KMS-11 (cell line): Measurements from ENCODE around the gene PARVB.

Source experiments
- H2AFZ ChIP-seq: fragments of 200-600 bp; sonication (generic); 2 replicates; pipeline ENCODE4 v1.6.1; 2016; ENCODE audit warnings: antibody characterized with exemption, mixed run types, low read depth
- H3K27ac ChIP-seq: fragments of 200-600 bp; sonication (generic); 2 replicates; pipeline ENCODE4 v1.6.1; 2016; ENCODE audit warnings: mild to moderate bottlenecking, mixed run types
- H3K27me3 ChIP-seq: fragments of 200-600 bp; sonication (generic); 2 replicates; pipeline ENCODE4 v1.6.1; 2017; ENCODE audit warnings: mild to moderate bottlenecking, low read depth, mixed run types, moderate library complexity; ENCODE audit not compliant: insufficient read depth
- H3K36me3 ChIP-seq: fragments of 200-600 bp; sonication (generic); 2 replicates; pipeline ENCODE4 v1.6.1; 2017; ENCODE audit warnings: mild to moderate bottlenecking, mixed run types; ENCODE audit not compliant: insufficient read depth
- H3K4me1 ChIP-seq: fragments of 200-600 bp; sonication (generic); 2 replicates; pipeline ENCODE4 v1.6.1; 2016; ENCODE audit warnings: mild to moderate bottlenecking, low read depth, mixed run types; ENCODE audit not compliant: poor library complexity, severe bottlenecking
- H3K4me2 ChIP-seq: fragments of 200-600 bp; sonication (generic); 2 replicates; pipeline ENCODE4 v1.7.0; 2016; ENCODE audit warnings: mild to moderate bottlenecking, mixed run types
- H3K4me3 ChIP-seq: fragments of 200-600 bp; sonication (generic); IDR thresholded peaks from 2 replicates; pipeline ENCODE4 v1.6.1; 2017; ENCODE audit warnings: low read depth, low read length, mixed read lengths; ENCODE audit not compliant: insufficient read depth
- H3K79me2 ChIP-seq: fragments of 200-600 bp; sonication (generic); 2 replicates; pipeline ENCODE4 v1.6.1; 2016; ENCODE audit warnings: low read depth, mixed run types; ENCODE audit not compliant: insufficient read depth
- H3K9ac ChIP-seq: fragments of 200-600 bp; sonication (generic); 2 replicates; pipeline ENCODE4 v1.6.1; 2016; ENCODE audit warnings: mild to moderate bottlenecking, mixed run types
- H4K20me1 ChIP-seq: fragments of 200-600 bp; sonication (generic); 2 replicates; pipeline ENCODE4 v1.6.1; 2016; ENCODE audit warnings: mild to moderate bottlenecking, mixed run types; ENCODE audit not compliant: insufficient read depth
- CTCF ChIP-seq: fragments of 200-600 bp; sonication (generic); conservative IDR thresholded peaks from 2 replicates; pipeline ENCODE4 v1.6.1; 2017; ENCODE audit warnings: low read depth, mild to moderate bottlenecking, antibody characterized with exemption, low read length, moderate library complexity, mixed read lengths

The PARVB gene

DNA sequence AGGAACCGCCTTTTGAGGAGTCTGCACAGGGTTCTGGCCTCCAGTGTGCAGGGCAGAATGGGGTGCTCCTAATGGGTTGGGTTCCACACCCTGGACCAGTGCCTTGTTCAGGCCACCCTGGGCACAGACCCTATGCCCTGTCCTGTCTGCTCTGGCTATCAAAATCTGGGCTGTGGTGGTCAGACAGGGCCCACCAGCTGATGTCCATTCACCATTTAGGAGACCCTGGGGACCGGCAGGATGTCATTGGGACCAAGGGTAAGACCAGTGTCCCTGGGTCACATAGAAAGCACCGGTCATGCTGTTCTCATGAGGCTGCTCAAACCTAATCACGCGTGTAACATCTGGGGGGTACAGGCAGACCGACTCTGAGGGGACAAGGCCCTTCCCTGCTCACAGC lies 194.0 kb downstream of the PARVB start:
- Histone ChIP-seq H2AFZ (no peak overlapping the region), H3K4me3 (no peak overlapping the region), H3K4me2 (no peak overlapping the region), H3K27ac (no peak overlapping the region), H3K9ac (no peak overlapping the region), H3K36me3 (no peaks in the 10 kb centered on the region), H4K20me1 (no peaks in the 10 kb centered on the region), H3K4me1 (no peaks in the 10 kb centered on the region), H3K79me2 (no peaks in the 10 kb centered on the region), H3K27me3 (peaks cover 11% of the 10 kb centered on the region; the same call in 1 of the 2 replicates)
- no peak for TF ChIP-seq CTCF

GRCh38 chr22:44219101-44219870 lies 195.2 kb downstream of the PARVB start:
- no peak overlapping the region for H3K4me2 ChIP-seq
- peaks cover 11% of the 10 kb centered on the region; the same call in 1 of the 2 replicates for H3K27me3 ChIP-seq
- H2AFZ ChIP-seq = no peak overlapping the region
- H3K27ac ChIP-seq = no peak overlapping the region
- no peak for TF ChIP-seq CTCF
- H3K4me3 ChIP-seq = no peak overlapping the region
- H4K20me1 ChIP-seq = no peaks in the 10 kb centered on the region
- no peak overlapping the region for H3K9ac ChIP-seq
- no peaks in the 10 kb centered on the region for H3K36me3 ChIP-seq
- no peaks in the 10 kb centered on the region for H3K4me1 ChIP-seq
- no peaks in the 10 kb centered on the region for H3K79me2 ChIP-seq

DNA sequence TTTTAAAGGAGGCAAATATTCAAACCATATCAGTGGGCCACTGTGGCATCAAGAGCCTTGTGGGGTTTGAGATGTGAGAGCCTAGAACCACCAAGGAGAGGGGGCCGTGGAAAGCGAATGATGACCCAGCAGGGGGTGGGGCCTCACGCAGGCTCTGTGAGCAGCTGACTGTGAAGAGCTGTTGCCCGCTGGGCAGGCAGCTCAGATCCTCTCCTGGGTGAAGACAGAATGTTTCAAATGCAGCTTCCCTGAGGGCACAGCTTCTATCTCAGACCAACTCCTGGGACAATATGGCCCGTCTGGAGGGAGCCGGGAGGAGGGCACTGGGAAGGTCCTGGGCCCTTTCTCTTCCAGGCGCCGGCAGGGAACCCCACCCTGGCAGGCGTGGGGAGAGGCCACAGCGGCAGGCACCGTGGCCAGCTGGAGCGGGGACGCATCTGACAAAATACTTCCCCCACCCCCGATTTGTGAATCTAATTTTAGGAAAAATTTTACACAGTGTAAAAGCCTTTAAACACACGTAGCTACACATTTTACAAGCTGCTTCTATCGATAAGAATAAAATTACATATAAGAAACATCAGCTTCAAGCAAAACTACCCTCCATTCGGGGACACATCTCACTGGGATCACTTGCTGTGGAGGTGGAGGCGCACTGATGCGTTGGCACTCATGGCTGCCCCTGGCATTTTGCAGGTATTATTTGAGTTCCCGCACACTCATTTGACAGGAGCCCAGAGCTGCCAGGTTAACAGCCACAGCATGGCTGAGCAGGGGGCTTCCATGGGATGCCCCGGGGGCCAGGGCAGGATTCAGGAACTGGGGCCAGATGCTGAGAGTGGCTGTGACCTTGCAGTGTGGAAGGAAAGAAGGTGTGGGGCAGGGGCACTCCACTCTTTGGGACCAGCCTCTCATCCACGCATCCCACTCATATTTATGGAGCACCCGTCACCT lies 196.9 kb downstream of the PARVB start:
- Histone ChIP-seq H3K9ac (no peak overlapping the region), H3K36me3 (no peaks in the 10 kb centered on the region), H3K4me3 (no peak overlapping the region), H2AFZ (no peak overlapping the region), H3K27ac (no peak overlapping the region), H3K4me2 (no peak overlapping the region), H4K20me1 (no peaks in the 10 kb centered on the region), H3K79me2 (no peaks in the 10 kb centered on the region), H3K27me3 (peaks cover 11% of the 10 kb centered on the region; the same call in 1 of the 2 replicates), H3K4me1 (no peaks in the 10 kb centered on the region)
- no peak for TF ChIP-seq CTCF

DNA sequence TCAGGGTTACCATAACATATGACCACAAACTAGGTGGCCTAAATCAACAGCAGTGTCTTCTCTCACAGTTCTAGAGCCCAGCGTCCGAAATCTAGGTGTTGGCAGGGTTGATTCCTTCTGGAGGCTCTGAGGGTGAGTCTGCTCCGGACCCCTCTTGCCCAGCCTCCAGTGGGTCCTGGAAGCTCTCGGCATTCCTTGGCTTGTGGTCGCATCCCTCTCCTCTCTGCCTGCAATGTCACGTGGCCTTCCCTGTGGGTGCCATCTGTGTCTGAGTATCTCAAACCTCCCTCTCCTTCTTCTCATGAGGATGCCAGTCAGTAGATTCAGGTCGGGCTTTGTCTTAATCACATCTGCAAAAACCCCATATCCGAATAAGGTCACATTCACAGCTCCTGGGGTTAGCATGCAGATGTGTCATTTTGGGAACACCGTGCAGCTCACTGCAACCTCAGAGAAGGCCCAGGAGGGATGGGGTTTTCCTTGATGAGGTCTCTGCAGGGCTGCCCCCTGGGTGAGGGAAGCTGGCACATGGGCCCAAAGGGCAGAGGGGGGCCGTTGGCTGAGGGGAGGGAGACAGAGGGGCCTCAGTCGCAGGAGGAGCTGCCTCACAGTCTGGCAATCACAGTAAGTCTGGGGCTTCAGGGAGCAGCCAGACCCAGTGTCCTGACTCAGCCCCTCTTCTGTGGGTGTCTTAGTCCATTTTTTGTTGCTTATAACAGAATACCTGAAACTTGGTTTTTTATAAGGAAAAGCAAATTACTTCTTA lies 197.8 kb downstream of the PARVB start:
- no peak overlapping the region for H3K4me2 ChIP-seq
- H3K27me3 ChIP-seq = peaks cover 11% of the 10 kb centered on the region; the same call in 1 of the 2 replicates
- H4K20me1 ChIP-seq = no peaks in the 10 kb centered on the region
- no peak overlapping the region for H3K4me3 ChIP-seq
- H3K79me2 ChIP-seq = no peaks in the 10 kb centered on the region
- TF ChIP-seq CTCF = no peak
- H3K36me3 ChIP-seq = no peaks in the 10 kb centered on the region
- H2AFZ ChIP-seq = no peak overlapping the region
- H3K9ac ChIP-seq = no peak overlapping the region
- no peak overlapping the region for H3K27ac ChIP-seq
- H3K4me1 ChIP-seq = no peaks in the 10 kb centered on the region
